ENCODE measurements around the gene SFMBT2.
"Not testable (repeated sequence)": the region's sequence is repeated elsewhere in the genome, so short reads cannot be mapped to it uniquely, and the experiment has no call there.

DNA sequence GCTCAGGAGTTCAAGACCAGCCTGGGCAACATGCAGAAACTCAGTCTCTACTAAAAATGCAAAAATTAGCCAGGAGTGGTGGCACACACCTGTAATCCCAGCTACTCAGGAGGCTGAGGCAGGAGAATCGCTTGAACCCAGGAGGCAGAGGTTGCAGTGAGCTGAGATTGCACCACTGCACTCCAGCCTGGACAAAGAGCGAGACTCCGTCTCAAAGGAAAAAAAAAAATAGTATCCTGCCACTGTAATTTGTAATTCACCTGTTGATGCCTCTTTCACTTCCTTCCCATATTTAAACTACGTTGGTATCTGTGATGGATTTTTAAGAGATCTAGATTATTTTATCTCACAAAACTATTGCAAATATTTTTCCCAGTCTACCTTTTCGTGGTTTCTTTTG, 18.5 kb downstream of the SFMBT2 start:
- TF ChIP-seq POLR2A (IDR thresholded peaks at IDR 0.05; ENCODE audit: low read depth, low read length); POLR2AphosphoS5 (IDR thresholded peaks at IDR 0.05; ENCODE audit: low read depth, low read length); TAF1 (IDR thresholded peaks at IDR 0.05; ENCODE audit: borderline replicate concordance, low read depth, low read length): not testable (repeated sequence)

Measured in GM12892 (cell line).